BLaER1 treated with 17β-estradiol and CSF1 and Interleukin-3, amounts not matched to agents 10 nM and 100 nM (cell line): ENCODE results near the gene PSMD2.

Experiments
- H3K27ac ChIP-seq, 11 experiments: shearing (Covaris generic); formaldehyde crosslinking; 2 replicates each; pipeline ENCODE4 v1.8.1; 2022
- H3K27me3 ChIP-seq, 11 experiments: shearing (Covaris generic); formaldehyde crosslinking; 2 replicates each; pipeline ENCODE4 v1.8.1; 2022
- H3K36me3 ChIP-seq, 11 experiments: shearing (Covaris generic); formaldehyde crosslinking; 2 replicates each; pipeline ENCODE4 v1.8.1; 2022
- H3K4me1 ChIP-seq, 10 experiments: shearing (Covaris generic); formaldehyde crosslinking; 2 replicates each; pipeline ENCODE4 v1.8.1; 2022
- H3K4me2 ChIP-seq, 11 experiments: shearing (Covaris generic); formaldehyde crosslinking; 2 replicates each; pipeline ENCODE4 v1.8.1; 2022
- H3K4me3 ChIP-seq, 10 experiments: shearing (Covaris generic); formaldehyde crosslinking; 2 replicates each; pipeline ENCODE4 v1.8.1; 2022
- H3K9ac ChIP-seq, 11 experiments: shearing (Covaris generic); formaldehyde crosslinking; 2 replicates each; pipeline ENCODE4 v1.8.1; 2022
- H3K9me3 ChIP-seq, 11 experiments: shearing (Covaris generic); formaldehyde crosslinking; replicated peaks in 1 of 11; 2 replicates each; pipeline ENCODE4 v1.8.1; 2022
- H4K20me1 ChIP-seq, 11 experiments: shearing (Covaris generic); formaldehyde crosslinking; 2 replicates each; pipeline ENCODE4 v1.8.1; 2022
- Cebpa-rat ChIP-seq, 11 experiments: shearing (Covaris generic); IDR thresholded peaks; 2 replicates each; pipeline ENCODE4 v1.8.1; 2022

The PSMD2 gene

DNA sequence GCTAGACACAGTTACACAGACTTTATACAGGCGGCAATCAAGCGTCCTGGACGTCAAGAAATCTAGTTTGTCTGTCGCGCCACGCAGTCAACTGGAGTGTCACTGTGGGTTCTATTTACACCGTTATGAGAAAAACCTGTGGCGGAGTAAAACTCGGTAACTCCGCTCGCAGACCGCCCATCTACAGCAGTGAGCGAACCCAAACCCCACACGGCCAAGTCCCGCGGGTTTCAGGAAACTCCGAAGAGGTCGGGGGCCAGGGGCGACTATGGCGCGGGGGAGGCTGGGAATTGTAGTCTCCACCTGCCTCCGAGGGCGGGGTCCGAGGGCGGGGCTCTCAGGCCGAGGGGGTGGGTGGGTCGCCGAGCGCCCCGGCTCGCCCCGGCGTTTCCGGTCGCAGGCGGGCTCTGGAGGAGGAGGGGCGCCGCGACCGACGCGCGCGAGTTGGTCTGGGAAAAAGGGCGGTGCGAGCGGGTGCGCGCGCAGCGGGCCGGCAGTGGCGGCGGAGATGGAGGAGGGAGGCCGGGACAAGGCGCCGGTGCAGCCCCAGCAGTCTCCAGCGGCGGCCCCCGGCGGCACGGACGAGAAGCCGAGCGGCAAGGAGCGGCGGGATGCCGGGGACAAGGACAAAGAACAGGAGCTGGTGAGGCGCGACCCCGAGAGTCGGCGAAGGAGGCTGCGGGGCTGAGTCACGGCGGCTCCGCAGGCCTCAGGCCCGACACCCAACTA lies at the start of gene PSMD2:
Gene PSMD2 (plus strand): TSS at position 483 of the 729 bp plus-strand sequence. CDS start 26 bp downstream, at position 509.
- Histone ChIP-seq H3K9me3 (no peaks in the 10 kb centered on the region), H4K20me1 (peaks cover 6 to 48% (median 44%) of the 10 kb centered on the region in 11 experiments; a peak in 20 of 22 replicates), H3K4me1 (peaks cover 13 to 27% (median 22%) of the 10 kb centered on the region in 10 experiments), H3K9ac (peak within 1 kb of the TSS; percentile 82 to 98 (median 93)), H3K4me2 (peak within 1 kb of the TSS; percentile 88 to 99 (median 92)), H3K27ac (peak within 1 kb of the TSS; percentile 67 to 93 (median 83)), H3K36me3 (peaks cover 34 to 42% (median 39%) of the 10 kb centered on the region in 11 experiments), H3K4me3 (peak within 1 kb of the TSS; percentile 77 to 98 (median 86)), H3K27me3 (no peaks in the 10 kb centered on the region)
- TF ChIP-seq Cebpa-rat (IDR thresholded peaks at IDR 0.05) = no peak

DNA sequence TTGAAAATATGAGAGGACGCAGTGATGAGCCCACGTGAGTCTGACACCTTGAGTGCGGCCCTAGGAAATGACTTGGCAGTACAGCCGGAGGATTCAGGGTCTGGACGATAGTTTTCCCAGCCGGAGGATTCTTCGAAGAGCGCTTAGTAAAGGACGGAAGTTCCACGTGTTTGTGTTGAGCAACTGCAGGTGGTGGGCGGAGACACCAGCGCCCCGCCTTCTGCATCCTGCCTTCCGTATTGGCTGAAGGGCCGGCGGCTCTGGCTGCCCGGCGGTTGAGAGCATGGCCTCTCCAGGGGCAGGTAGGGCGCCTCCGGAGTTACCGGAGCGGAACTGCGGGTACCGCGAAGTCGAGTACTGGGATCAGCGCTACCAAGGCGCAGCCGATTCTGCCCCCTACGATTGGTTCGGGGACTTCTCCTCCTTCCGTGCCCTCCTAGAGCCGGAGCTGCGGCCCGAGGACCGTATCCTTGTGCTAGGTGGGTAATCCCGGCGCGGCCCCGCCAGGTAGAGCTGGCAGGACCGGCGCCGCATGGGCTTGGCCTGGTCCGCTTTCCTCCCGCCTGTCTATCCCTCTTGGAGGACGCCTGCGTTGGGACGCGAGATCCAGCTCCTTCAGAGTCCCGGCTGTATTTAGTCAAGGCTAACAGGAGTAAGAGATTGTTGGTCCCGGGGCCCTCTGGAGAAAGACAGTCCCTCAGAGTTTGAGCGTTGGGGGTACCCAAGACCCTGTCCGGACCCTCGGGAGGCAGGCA lies 49.5 kb upstream of the PSMD2 start, which contains the start of gene EEF1AKMT4:
Gene EEF1AKMT4 (plus strand): TSS at position 261 of the 755 bp plus-strand sequence. CDS start 23 bp downstream, at position 284.
- Histone ChIP-seq H3K4me2 (peak within 1 kb of the TSS; percentile 91 to 99 (median 96)), H3K4me3 (peak within 1 kb of the TSS; percentile 70 to 92 (median 83)), H3K27ac (peak within 1 kb of the TSS; percentile 88 to 100 (median 97)), H3K4me1 (peaks cover 14 to 26% (median 19%) of the 10 kb centered on the region in 10 experiments), H3K27me3 (no peaks in the 10 kb centered on the region), H3K9me3 (no peaks in the 10 kb centered on the region), H4K20me1 (peaks cover 0 to 58% (median 43%) of the 10 kb centered on the region in 11 experiments; a peak in 18 of 22 replicates), H3K9ac (peak within 1 kb of the TSS; percentile 89 to 99 (median 94)), H3K36me3 (peaks cover 12 to 22% (median 14%) of the 10 kb centered on the region in 11 experiments)
- TF ChIP-seq Cebpa-rat (IDR thresholded peaks at IDR 0.05) = peak; percentile 75 to 92 (median 84); a peak in 20 of 22 replicates

- Histone ChIP-seq H3K27me3 (no peaks in the 10 kb centered on the region), H3K4me1 (peaks cover 14 to 26% (median 19%) of the 10 kb centered on the region in 10 experiments), H3K4me2 (peak overlapping the region; percentile 91 to 99 (median 96)), H3K9ac (peak overlapping the region; percentile 89 to 99 (median 94)), H3K4me3 (peak overlapping the region; percentile 70 to 92 (median 83)), H3K9me3 (no peaks in the 10 kb centered on the region), H4K20me1 (peaks cover 0 to 58% (median 48%) of the 10 kb centered on the region in 11 experiments; a peak in 18 of 22 replicates), H3K27ac (peak overlapping the region in 10 of 11 experiments; percentile 93 to 100 (median 97); a peak in 20 of 22 replicates), H3K36me3 (peaks cover 5 to 15% (median 6%) of the 10 kb centered on the region in 11 experiments)
- no peak for TF ChIP-seq Cebpa-rat (IDR thresholded peaks at IDR 0.05)
Measured at GRCh38 chr3:184250167-184250828, 48.7 kb upstream of the PSMD2 start.

DNA sequence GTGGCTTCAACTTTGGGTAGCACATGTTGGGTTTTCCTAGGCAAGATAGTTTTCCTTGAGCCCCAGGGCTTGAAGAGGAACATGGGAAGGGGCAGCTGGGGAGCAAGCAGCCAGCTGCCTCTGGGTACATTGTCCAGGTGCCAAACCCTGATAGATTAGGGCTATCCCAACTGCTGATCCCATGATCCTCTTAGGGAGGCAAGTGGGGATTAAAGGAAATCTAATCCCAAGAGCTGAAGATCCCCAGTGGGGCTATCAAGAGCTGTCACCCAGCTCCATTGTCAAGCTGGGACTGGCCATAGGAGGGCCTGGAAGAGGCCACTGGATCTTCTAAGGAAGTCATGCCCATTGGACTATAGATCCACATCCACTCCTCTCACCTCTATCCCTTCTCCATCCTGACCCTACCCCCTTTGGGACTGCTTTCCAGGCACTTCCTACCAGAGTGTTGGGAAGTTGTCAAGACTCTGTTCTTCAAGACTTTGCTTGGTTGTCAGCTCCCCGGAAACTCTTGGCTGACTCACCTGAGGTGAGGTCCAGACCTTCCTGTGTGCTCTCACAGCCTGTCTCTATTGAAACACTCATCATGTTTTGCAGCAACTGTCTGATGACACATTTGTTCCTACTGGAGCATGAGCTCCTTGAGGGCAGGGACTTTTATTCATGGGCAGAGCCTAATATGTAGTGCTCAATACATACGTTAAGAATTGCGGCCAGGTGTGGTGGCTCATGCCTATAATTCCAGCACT lies 43.6 kb upstream of the PSMD2 start:
- no peak overlapping the region for H3K27ac ChIP-seq
- peaks cover 5 to 97% (median 93%) of the 10 kb centered on the region in 11 experiments; a peak in 20 of 22 replicates for H4K20me1 ChIP-seq
- peaks cover 18 to 27% (median 24%) of the 10 kb centered on the region in 11 experiments for H3K27me3 ChIP-seq
- no peak overlapping the region for H3K4me2 ChIP-seq
- no peak overlapping the region for H3K9ac ChIP-seq
- peaks cover 0 to 19% (median 4%) of the 10 kb centered on the region in 11 experiments; a peak in 6 of 22 replicates for H3K36me3 ChIP-seq
- H3K4me1 ChIP-seq = peaks cover 5 to 12% (median 8%) of the 10 kb centered on the region in 10 experiments
- no peak for TF ChIP-seq Cebpa-rat (IDR thresholded peaks at IDR 0.05)
- no peak overlapping the region for H3K4me3 ChIP-seq
- H3K9me3 ChIP-seq = no peaks in the 10 kb centered on the region

DNA sequence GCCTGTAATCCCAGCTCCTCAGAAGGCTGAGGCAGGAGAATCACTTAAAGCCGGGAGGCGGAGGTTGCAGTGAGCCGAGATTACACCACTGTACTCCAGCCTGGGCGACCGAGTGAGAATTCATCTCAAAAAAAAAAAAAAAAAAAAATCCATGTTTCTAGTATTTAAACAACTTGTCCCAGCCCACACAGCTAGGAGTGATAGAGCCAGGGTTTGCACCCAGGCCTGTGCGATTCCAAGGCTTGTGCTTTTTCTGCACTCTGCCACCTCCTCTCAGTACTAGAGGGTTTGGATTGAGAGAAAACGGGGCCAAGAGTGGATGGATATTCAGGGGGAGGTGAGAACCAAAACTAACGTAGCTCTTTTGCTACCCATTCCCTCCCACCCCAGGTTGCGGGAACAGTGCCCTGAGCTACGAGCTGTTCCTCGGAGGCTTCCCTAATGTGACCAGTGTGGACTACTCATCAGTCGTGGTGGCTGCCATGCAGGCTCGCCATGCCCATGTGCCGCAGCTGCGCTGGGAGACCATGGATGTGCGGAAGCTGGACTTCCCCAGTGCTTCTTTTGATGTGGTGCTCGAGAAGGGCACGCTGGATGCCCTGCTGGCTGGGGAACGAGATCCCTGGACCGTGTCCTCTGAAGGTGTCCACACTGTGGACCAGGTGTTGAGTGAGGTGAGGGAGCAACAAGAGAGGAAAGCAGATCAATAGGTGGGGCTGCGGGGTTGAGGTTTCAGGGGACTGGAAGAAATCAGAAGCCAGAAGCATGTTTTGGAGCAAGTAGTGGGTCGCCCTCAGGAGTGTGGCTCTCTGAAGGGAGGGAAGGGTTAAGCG lies 41.7 kb upstream of the PSMD2 start:
- H3K4me1 ChIP-seq = peaks cover 16 to 20% (median 18%) of the 10 kb centered on the region in 10 experiments
- H3K4me3 ChIP-seq = no peak overlapping the region
- H4K20me1 ChIP-seq = peaks cover 6 to 92% (median 85%) of the 10 kb centered on the region in 11 experiments; a peak in 20 of 22 replicates
- no peak overlapping the region for H3K9ac ChIP-seq
- no peak overlapping the region for H3K27ac ChIP-seq
- H3K4me2 ChIP-seq = no peak overlapping the region
- peaks cover 0 to 19% (median 4%) of the 10 kb centered on the region in 11 experiments; a peak in 6 of 22 replicates for H3K36me3 ChIP-seq
- H3K9me3 ChIP-seq = no peaks in the 10 kb centered on the region
- H3K27me3 ChIP-seq = peaks cover 35 to 45% (median 41%) of the 10 kb centered on the region in 11 experiments
- TF ChIP-seq Cebpa-rat (IDR thresholded peaks at IDR 0.05) = no peak

DNA sequence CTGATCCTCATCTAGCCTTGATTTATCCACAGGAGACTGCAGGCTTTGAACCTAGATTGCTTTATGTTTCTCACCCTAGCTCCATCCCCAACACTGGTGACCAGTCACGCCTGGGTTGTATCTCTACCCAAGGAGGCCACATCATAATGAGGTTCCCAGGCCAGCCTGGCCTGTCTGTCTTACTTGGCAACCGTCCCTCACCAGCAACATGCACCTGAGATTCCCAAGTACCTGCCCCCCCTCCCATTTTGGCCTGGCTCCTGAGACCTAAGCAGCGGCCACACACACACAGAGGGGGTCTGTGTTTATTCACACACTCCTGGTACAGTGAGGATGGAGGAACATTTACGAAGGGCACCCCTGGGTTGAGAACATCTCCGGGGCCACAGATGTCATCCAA lies 40.1 kb upstream of the PSMD2 start:
- Histone ChIP-seq H3K27me3 (peaks cover 51 to 61% (median 58%) of the 10 kb centered on the region in 11 experiments), H3K27ac (no peak overlapping the region), H3K9me3 (no peaks in the 10 kb centered on the region), H3K4me3 (no peak overlapping the region), H4K20me1 (peaks cover 6 to 83% (median 73%) of the 10 kb centered on the region in 11 experiments; a peak in 20 of 22 replicates), H3K9ac (no peak overlapping the region), H3K4me2 (no peak overlapping the region), H3K4me1 (peaks cover 24 to 29% (median 27%) of the 10 kb centered on the region in 10 experiments), H3K36me3 (peaks cover 0 to 19% (median 4%) of the 10 kb centered on the region in 11 experiments; a peak in 6 of 22 replicates)
- TF ChIP-seq Cebpa-rat (IDR thresholded peaks at IDR 0.05) = no peak

- no peak overlapping the region for H3K9ac ChIP-seq
- H3K27me3 ChIP-seq = peaks cover 56 to 66% (median 63%) of the 10 kb centered on the region in 11 experiments
- H3K4me1 ChIP-seq = peaks cover 24 to 29% (median 27%) of the 10 kb centered on the region in 10 experiments
- H3K36me3 ChIP-seq = peaks cover 0 to 19% (median 4%) of the 10 kb centered on the region in 11 experiments; a peak in 6 of 22 replicates
- peaks cover 6 to 78% (median 70%) of the 10 kb centered on the region in 11 experiments; a peak in 20 of 22 replicates for H4K20me1 ChIP-seq
- no peak overlapping the region for H3K27ac ChIP-seq
- no peak for TF ChIP-seq Cebpa-rat (IDR thresholded peaks at IDR 0.05)
- no peaks in the 10 kb centered on the region for H3K9me3 ChIP-seq
- H3K4me2 ChIP-seq = no peak overlapping the region
- no peak overlapping the region for H3K4me3 ChIP-seq
Measured at GRCh38 chr3:184259396-184259877, 39.6 kb upstream of the PSMD2 start.
